NCI-H2029 treated with DMSO at 0.1 percent for 48 hours (cell line): ENCODE results near the gene CYGB.

ENCODE experiments used
- DNase-seq: peaks from one replicate; lab custom pipeline; 2025; lab: John Stamatoyannopoulos, UW

The CYGB gene

DNA sequence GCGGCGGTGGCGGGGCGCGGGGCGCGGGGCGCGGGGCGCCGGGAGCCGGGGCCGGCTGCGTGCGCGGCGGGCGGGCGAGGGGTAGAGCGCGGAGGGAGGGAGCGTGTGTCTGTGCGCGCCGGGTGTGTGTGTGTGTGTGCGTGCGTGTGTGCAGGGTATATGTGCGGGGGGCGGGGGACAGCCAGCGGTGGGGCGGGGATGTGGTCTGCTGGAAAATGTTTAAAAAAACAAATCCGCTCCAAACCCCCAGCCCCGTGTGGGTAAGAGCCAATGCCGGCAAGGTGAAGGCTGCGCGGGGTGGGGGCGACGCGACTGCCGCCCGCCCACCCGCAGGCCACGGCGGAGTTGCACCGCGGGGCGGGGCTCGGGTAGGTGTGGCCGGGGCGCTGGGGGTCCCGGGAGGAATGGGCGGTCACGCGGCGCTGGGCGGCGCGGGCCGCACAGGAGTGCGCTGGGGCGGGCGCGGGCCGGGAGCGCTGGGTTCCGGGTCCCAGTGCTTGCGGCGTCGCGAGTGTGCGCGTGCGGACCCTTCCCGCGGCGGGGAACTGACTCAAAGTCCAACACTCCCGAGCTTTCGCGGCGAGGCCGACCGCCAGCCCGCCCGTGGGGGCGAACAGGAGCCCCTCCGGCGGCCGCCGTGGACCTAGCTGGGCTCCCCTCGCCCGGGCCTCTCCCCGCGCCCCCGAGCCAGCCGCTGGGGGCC is at the start of gene CYGB:
TSS of gene CYGB (minus strand) at position 132 of the 703 bp plus-strand sequence. CDS start 167 bp downstream, outside the sequence.
- DNase-seq, result no peak

DNA sequence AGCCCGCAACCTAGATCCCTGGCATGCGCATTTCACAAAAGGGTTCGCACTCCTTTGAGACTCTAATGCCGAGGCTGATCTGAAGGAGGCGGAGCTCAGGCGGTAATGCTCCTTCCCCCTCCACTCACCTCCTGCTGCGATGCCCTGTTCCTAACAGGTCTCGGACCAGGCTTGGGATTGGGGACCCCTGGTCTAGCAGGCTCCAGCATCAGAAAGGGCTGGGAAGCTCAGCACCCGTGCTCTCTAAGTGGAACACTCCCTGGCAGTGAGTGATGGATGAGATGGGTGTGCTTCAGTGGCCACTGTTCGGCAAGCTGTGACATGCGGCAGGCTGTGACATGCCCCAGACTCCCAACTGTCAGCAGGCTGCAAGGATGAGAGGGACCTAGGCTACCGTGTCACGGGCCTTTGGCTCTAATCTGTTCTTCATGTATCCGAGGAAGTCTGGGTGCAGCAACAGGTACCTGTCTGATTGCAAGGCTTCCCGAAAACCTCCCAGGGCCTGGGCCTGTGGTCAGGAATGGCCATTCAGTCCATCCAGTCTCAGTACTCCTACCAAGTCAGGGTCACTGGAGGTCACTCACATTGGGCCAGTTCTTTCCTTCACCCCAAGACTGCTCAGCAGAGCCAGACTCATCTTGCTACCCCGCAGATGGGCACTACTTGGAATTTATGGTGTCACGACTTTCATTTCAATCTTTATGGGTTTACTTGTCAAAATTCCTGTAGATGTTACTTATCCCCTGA is 49.4 kb upstream of the CYGB start:
- no peak for DNase-seq

DNA sequence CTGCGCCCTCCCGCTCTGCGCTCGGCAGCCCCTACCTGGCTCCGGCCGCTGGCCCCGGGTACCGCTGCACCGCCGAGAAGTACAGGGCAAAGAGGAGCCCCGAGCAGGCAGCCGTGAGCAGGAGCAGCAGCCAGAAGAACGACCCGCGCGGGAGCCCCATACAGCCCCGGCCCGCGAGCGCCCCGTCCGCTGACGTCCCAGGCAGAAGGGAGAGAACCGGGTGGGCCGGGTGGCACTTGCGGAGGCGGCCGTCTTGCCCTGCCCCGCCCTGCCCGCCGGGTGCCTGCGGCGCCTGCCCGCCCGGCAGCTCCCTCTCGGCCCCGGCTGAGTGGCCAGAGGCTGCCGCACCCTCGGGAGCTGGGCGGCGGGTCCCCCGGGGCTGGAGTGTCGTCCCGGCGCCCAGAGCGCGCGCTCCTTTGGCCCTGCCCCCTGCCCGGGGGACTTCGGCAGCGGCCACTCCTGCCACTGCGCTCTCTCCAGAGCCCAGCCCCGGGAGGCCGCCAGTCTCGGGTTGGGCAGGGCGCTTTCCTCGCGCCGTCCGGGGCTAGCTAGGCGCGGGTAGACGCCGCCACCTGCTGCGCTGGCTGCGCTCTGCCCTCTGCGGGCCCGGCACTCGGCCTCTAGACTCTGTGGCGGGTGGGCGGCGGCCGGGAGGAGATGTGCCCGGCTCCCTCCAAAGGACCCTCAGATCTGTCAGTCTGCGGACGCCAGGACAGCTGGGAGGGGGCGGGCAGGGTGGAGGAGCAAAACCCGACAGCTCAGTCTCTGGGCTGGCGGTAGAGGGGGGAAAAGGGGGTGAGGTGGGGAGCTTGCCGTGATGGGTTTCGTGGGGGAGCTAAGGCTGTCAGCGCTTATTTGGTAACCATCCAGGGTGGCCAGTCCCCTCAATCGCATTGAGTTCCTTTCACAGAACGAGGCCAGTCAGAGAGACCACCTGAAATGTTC is 48.4 kb upstream of the CYGB start, which contains the start of gene ST6GALNAC2:
TSS of gene ST6GALNAC2 (minus strand) at position 212 of the 945 bp plus-strand sequence. CDS start at position 160, 52 bp downstream.
- no peak for DNase-seq

DNA sequence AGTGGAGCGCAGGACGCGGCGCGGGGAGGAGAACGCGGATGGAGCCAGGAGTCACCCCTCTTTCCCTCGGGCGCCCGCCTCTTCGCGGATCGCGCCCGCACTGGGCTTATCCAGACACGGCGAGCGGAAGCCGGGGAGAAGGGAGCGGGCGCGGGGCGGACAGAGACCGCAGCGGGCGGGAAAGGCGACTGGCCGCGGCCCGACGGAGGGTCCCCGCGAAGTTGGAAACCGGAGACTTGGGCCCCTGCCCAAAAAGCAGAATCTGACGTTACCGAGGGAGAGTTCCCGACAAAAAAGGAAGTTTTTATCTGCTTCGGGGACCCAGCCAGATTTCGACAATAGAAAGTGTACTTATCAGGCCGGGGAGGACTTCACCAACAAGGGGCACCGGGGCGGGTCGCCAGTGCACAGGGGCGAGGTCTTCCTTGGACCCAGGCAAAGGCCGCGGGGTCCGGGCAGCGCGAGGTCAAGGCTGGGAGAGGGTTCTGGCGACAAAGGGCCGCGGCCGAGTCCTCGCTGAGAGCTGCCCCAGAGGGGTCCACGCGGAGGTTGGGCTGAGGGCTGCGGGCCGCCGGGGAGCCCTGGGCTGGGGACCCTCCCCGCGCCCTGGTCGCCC is 47.6 kb upstream of the CYGB start:
- no peak for DNase-seq

DNA sequence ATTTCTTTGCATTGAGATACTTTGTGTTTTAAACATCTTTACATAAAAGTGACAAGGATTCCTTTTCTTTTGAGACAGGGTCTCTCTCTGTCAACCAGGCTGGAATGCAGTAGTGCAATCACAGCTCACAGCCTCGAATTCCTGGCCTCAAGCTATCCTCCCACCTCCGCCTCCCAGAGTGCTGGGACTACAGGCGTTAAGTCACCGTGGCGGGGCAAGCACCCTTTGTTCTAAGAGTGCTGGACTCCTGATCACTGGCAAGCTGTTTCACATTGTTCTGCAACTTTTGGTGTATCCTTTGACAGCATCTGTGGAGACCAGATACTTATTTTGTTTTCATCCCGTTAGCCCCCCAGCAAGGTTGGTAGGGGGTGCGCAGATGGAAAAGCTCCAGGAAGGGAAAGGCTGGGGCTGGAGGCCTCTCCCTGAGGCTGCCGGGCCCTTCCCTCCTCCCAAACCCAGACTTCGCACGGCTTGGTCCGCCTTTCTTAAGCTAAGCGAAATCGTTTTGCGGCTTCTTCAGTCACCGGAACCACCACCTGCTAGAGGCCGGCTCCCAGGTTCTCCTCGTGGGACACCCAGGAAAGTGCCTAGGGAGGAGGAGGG is 47.0 kb upstream of the CYGB start:
- no peak for DNase-seq

DNA sequence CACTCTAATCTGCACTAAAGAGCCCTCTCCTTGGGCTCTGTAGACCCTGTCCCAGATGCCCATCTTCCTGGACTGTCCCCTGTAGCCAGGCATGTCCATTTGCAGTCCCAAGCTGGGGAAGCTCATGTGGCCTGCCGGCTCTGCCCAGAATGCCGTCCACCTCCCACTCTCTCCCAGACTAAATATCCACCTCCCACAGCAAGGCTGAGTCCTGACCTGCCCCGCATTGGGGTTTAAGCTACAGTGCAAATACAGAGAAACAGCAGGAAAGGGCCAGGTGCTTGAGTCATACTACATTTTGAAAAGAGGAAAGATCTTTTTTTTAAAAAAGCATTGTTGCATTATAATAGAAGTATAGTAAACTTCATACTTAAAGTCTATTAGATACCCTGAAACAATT is 45.2 kb upstream of the CYGB start:
- no peak for DNase-seq

DNA sequence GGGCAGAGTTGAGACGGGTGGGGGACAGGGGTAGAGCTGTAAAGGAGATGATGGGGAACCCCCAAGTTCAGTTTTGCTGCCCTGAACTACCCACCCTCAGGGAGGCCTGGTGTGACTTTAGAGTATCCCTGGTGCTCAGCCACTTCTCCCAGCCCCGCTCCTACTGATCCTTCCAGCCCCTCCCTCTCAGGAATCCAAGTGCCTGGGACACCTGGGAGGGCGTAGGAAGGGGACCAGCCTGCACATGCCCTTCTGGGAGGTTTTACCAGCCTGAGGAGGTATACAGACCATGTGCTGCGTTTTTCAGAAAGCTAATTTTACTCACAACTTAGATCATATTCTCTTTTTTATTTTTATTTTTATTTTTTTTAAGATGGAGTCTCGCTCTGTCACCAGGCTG is 44.0 kb upstream of the CYGB start:
- DNase-seq, result no peak

DNA sequence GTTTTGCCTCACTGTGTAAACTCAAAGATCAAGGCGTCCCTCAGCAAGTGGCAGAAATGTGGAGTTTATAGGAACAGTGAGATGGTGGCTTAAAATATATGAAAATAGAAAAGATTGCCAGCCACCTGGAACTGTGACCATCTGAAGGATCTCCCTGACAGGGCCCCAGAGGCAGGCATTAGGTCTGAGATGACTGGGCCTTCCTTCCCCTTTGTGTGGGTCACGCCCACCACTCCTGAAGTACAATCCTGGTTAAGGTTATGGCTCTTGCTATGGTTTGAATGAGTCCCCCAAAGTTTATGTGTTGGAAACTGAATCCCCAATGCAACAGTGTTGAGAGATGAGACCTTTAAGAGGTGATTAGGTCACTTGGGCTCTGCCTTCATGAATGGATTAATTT is 41.8 kb upstream of the CYGB start:
- no peak for DNase-seq

DNA sequence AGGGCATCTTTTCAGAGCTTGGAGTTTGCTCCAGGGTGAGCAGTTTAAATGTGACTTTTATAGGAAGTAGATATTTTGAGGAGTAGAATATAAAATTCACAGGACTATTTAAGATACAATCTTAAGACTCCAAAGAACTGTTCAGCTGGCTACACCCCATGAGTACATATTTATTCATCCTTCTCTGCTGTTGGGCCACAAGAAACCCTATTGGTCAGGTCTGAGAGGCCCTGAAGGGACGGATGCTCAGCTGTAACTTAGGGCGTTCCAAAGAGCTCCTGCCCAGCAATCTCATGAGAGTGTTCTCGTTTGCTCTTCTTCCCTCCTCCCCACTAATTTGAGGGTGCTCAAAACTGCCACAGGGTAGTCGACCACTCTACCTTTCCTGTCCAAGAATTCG is 40.9 kb upstream of the CYGB start:
- no peak for DNase-seq

DNA sequence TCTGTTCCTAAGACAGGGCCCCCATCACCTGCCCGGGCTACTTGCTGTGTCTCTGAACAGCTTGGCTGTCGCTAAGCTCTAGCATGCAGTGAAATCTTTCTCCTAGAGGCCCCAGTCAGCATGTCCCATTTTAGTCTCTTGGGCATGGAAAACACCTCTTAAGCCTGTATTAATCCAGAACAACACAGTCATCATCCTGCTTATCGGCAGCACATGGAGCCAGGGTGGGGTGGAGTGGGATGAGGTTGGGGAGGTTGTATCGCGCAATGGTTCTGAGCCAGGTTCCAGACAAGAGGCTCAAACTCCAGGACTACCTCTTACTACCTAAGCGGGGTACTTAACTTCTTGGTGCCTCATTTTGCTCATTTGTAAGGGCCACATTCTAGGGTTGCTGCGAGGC is 40.4 kb upstream of the CYGB start:
- no peak for DNase-seq

DNA sequence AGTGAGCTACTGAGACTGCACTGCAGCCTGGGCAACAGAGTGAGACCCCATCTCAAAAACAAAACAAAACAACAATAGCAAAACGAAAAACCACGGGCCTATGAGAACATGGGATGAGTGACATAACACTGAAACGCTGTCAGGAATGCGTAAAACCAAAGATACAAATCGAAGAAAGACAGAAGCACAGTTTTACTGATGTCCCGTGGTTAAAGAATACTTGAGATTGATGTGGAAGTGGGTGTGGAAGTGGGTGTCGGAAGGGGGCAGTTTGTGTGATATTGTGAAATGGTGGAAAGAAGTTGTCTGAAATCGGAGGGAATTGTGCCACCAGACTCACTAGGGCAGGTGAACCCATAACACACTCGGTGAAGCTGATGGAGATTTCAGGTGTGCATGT is 38.7 kb upstream of the CYGB start:
- no peak for DNase-seq

DNA sequence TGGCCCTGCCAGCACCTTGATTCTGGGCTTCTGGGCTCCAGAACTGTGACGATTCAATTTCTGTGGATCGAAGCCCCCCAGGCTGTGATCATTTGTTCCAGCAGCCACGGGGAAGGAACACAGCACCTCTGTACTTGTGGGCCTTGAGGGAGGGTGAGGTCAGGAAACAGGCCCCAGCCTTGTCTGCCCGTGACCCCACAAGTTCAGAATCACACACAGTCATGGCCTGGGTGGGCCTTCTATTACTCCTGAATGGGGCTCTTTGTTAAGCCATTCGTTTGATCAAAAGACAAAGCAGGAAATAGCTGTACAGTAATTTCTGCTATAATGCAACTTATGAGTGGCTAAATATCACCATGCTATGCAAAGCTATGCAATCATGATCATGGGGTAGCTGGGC is 38.1 kb upstream of the CYGB start:
- no peak for DNase-seq

DNA sequence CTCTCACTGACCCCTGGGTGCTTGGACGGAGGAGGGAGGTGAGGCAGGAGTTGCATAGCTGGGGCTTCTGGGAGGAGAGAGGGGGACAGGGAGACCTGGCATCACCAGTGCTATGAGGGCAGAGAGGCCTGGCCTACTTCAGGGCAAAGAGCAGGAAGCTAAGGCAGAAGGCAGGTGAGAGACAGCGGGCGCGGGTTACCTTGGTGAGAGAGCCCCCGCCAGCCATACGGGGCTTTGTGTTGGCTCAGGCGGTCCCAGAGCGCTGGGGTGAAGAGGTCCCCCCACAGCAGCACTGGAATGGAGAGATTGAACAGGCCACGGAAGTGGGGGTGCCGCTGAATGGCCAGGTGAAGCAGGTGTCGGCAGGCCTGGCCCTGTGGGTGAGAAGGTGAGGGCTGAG is 36.7 kb upstream of the CYGB start:
- no peak for DNase-seq

DNA sequence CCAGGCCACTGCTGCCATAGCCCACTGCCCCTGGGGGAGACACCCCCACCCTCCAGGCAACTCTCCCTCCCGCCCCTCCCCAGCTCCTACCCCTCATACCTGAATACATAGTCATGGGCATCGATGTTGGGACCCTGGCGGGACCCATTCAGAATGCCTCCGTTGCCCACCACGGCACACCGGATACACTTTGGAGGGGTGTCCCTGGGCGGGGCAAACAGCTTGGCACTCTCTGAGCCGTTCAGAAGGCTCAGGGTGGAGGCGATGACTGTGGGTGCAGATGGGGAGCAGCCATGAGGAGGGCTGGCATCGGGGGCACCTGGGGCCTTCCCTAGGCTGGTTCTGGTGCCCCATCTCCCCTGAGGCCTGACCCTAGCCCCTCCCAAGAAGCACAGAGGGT is 35.6 kb upstream of the CYGB start:
- no peak for DNase-seq

DNA sequence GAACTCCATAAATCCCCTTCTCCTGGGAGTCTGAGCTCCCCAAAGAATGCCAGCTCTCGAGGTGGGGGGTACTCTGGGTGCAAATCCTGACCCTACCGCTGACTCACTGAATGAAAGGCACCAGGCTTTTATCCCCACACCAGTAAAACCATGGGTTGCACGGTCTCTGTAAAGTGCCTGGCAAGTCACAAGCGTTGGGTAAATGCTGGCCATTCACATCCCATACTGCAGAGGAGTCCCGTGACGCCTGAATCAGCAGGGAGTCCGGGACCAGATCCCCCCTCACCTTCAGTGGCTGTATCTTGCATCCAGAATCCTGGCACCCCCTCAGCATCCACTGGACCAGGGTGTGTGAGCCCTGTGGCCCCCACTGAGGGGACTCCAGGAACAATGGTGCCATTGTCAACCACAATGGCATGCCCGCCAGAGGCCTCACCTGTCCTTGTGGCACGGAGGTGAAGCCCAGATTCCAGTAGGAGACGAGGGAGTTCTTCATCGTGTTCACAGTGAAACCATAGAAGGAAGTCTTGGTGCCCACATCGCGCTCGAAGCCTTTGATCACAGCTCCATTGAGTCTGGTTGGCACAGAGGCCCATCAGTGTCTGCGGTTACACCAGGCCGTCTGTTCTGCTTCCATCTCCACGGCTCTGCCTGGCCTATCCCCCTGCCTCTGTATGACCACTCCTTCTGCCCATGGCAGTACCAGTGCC is 34.8 kb upstream of the CYGB start:
- no peak for DNase-seq

DNA sequence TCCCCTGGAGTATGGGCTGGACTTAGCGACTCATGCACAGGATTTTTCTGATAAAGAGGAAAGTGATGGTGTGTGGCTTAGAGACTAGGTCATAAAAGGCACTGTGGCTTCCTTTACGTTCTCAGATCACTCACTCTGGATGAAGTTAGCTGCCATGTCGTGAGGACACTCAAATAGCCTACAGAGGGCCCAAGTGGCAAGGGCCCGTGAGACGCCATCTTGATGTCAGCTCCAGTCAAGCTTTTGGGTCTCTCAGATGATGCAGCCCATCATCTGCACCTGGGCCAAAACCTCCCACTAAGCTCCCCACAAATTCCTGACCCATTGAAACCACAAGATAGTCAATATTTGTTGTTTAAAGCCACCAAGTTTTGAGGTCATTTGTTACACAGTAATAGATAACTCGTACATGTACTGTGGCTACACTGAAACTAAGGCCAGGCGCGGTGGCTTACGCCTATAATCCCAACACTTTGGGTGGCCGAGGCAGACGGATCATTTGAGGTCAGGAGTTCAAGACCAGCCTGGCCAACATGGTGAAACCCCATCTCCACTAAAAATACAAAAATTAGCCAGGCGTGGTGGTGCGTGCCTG is 33.5 kb upstream of the CYGB start:
- DNase-seq, result no peak

DNA sequence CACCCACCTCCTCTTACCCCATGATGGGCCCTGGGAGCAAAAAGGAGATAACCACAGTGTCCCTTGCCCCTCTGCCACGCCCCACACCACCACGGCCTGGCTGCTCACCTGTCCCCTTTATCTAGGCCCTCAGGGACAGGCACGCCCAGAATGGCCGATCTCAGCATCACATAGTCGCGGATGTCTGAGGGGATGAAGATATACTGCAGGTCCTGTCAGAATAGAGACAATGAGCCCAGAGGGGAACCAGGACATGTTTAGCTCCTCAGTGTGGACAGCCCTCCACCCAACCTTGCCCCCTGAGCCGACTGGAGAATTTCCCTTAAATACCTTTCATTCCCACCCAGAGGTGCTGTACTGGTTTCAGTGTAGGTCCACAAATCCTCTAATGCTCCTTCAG is 32.9 kb upstream of the CYGB start:
- DNase-seq, result no peak

DNA sequence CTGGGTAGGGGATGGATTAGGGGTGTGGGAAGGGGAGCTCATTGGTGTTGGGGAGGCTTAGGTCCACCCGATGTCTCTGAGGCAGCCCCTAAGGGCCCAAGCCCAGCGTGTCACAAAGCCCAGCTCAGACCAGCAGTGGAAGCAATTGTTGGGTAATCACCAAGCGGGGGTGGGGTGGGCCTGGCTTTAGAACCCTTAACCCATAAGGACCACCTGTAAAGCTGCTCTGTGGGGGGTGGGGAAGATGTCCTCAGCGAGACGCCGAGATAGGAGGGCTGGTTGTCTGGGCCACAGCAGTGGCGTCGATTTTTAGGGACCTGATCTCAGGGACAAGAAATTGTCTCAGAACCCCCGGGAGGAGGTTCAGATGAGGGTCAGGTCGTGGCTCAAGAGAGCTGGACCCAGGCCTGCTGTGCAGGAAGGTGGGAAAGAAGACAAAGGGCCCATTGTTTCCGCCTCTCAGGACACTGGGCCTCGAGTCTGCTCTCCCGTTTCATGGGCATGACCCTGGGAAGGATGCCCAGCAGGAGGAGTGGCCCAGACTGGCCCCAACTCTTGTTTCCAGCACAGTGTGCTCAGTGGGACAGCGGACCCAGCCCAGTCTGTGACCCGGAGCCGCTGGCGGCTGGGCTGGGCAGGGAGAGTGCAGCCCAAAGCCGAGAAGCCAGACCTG is 32.2 kb upstream of the CYGB start:
- DNase-seq, result no peak

DNA sequence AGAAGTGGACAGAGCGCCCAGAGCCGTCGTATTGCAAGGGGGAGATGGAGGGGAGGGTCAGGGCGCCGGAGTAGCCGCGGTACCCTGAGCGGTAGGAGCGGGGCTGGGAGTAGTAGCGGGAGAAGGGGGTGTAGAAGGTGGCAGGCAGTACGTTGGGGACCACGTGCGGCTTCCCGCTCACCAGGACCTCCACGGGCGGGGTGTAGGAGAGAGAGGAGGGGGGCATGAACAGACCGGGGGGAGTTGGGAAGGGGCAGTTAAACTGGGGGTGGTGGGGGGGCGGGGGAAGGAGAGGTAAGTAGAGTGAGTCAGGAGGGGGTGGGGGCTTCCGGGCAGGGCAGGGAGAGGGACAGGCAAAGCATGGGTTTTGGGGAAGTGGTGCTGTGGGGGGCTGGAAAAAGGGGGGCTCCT is 31.3 kb upstream of the CYGB start:
- DNase-seq, result no peak
